ENCODE results near the gene STARD9. TPM values are rescaled to one million over a fixed set of nuclear protein-coding genes. Genes with fewer than 3 reads are reported as not detected.

Gene STARD9
- 0.64 and 1.6 TPM in 2 replicates for total RNA-seq

- Histone ChIP-seq H3K36me3 (ENCODE audit: control insufficient read depth, insufficient read depth, low read length) (no peaks in the 10 kb centered on the region), H3K27me3 (ENCODE audit: control insufficient read depth, insufficient read depth, low read length) (peaks cover 1% of the 10 kb centered on the region), H3K4me3 (ENCODE audit: low read depth, low read length) (peak within 1 kb of the TSS; percentile 63)
- DNase-seq (ENCODE audit: low read depth): peak; percentile 92
- no peak for FAIRE-seq
- TF ChIP-seq CTCF (IDR thresholded peaks at IDR 0.05; ENCODE audit: insufficient read depth, low read length, severe bottlenecking): no peak
Observed at GRCh38 chr15:42575188-42576039, at the start of gene STARD9. Gene STARD9 (plus strand): TSS chr15:42575606. CDS start chr15:42575716, 110 bp downstream.

GRCh38 chr15:42528970-42529369, 46.4 kb upstream of the STARD9 start:
- FAIRE-seq (no peak), DNase-seq (ENCODE audit: low read depth) (no peak)
- H3K4me3 ChIP-seq (ENCODE audit: low read depth, low read length): no peak overlapping the region
- H3K27me3 ChIP-seq (ENCODE audit: control insufficient read depth, insufficient read depth, low read length): no peaks in the 10 kb centered on the region
- peaks cover 3% of the 10 kb centered on the region for H3K36me3 ChIP-seq (ENCODE audit: control insufficient read depth, insufficient read depth, low read length)
- TF ChIP-seq CTCF (IDR thresholded peaks at IDR 0.05; ENCODE audit: insufficient read depth, low read length, severe bottlenecking): no peak

GRCh38 chr15:42533246-42533645, 42.2 kb upstream of the STARD9 start:
- no peak for DNase-seq (ENCODE audit: low read depth)
- no peak overlapping the region for H3K4me3 ChIP-seq (ENCODE audit: low read depth, low read length)
- H3K27me3 ChIP-seq (ENCODE audit: control insufficient read depth, insufficient read depth, low read length): no peaks in the 10 kb centered on the region
- no peak for TF ChIP-seq CTCF (IDR thresholded peaks at IDR 0.05; ENCODE audit: insufficient read depth, low read length, severe bottlenecking)
- FAIRE-seq: no peak
- H3K36me3 ChIP-seq (ENCODE audit: control insufficient read depth, insufficient read depth, low read length): peaks cover 3% of the 10 kb centered on the region

- Histone ChIP-seq H3K4me3 (ENCODE audit: low read depth, low read length) (no peak overlapping the region), H3K27me3 (ENCODE audit: control insufficient read depth, insufficient read depth, low read length) (no peaks in the 10 kb centered on the region), H3K36me3 (ENCODE audit: control insufficient read depth, insufficient read depth, low read length) (peaks cover 15% of the 10 kb centered on the region)
- FAIRE-seq (no peak), DNase-seq (ENCODE audit: low read depth) (no peak)
- TF ChIP-seq CTCF (IDR thresholded peaks at IDR 0.05; ENCODE audit: insufficient read depth, low read length, severe bottlenecking): no peak
Observed at GRCh38 chr15:42544853-42545629, 30.4 kb upstream of the STARD9 start.

GRCh38 chr15:42547918-42548248, 27.5 kb upstream of the STARD9 start:
- FAIRE-seq (no peak), DNase-seq (ENCODE audit: low read depth) (peak; percentile 44)
- TF ChIP-seq CTCF (IDR thresholded peaks at IDR 0.05; ENCODE audit: insufficient read depth, low read length, severe bottlenecking): no peak
- H3K36me3 ChIP-seq (ENCODE audit: control insufficient read depth, insufficient read depth, low read length): peaks cover 15% of the 10 kb centered on the region
- peak overlapping the region; percentile 72 for H3K4me3 ChIP-seq (ENCODE audit: low read depth, low read length)
- H3K27me3 ChIP-seq (ENCODE audit: control insufficient read depth, insufficient read depth, low read length): no peaks in the 10 kb centered on the region
